HCT116 (cell line): Measurements from ENCODE around the gene SOBP. TPM values are rescaled to one million over a fixed set of nuclear protein-coding genes. Genes with fewer than 3 reads are reported as not detected.

Source experiments
- ATAC-seq: fragments of 200-7000 bp; cut with Tn5 transposase; 2 replicates; pipeline ENCODE4 v1.9.1; 2020; ENCODE audit warnings: mild to moderate bottlenecking, moderate library complexity
- BruUV-seq: library from RNA; stranded (reverse); fragments of 400-500 nt; replicated peaks from 2 replicates; lab custom pipeline; 2021; lab: Mats Ljungman, UMichigan
- CTCF ChIA-PET: fragments of 300-600 bp; sonication (Branson Sonifier 250); formaldehyde crosslinking; loops from one replicate; lab custom pipeline; 2021; ENCODE audit warnings: antibody characterized with exemption; lab: Charles Lee
- POLR2A ChIA-PET: fragments of 300-600, 350-600 bp; sonication (Branson Sonifier 250); formaldehyde crosslinking; loops from one replicate; lab custom pipeline; 2021; ENCODE audit warnings: antibody characterized with exemption; lab: Charles Lee
- RAD21 ChIA-PET, 2 experiments: fragments of 300-600 bp; sonication (Branson Sonifier 250); formaldehyde crosslinking; loops; one replicate each; lab custom pipeline; 2023; ENCODE audit warnings: low total read pairs in 2 of 2; ENCODE audit not compliant: uncharacterized antibody in 2 of 2, unreplicated experiment in 2 of 2, low non-redundant PET in 1 of 2; lab: Charles Lee
- DNase-seq: peaks from one replicate; pipeline ENCODE4 v3.0.0-alpha.2; 2010; ENCODE audit warnings: low read depth, low spot score
- H2AFZ ChIP-seq: fragments of 200-600 bp; shearing (Covaris generic), sonication (generic); 2 replicates; pipeline ENCODE4 v1.6.1; 2017; ENCODE audit warnings: low read depth, mixed run types, mixed read lengths, antibody characterized with exemption, low read length; ENCODE audit not compliant: poor library complexity, severe bottlenecking
- H3K27ac ChIP-seq: 2 replicates; pipeline ENCODE4 v1.5.1; 2012; ENCODE audit warnings: low read depth, low read length
- H3K27me3 ChIP-seq: fragments of 200-600 bp; sonication (generic); 2 replicates; pipeline ENCODE4 v1.6.1; 2016; ENCODE audit warnings: mixed run types, low read length, mixed read lengths; ENCODE audit not compliant: insufficient read depth
- H3K36me3 ChIP-seq, 2 experiments: fragments of 200-500 bp in 1 of 2; fragments of 200-600 bp in 1 of 2; sonication (Bioruptor generic) in 1 of 2; sonication (generic) in 1 of 2; 2 replicates each; pipeline versions ENCODE4 v1.5.1 to v1.6.1; 2014 to 2016; ENCODE audit warnings: low read length in 2 of 2, inconsistent platforms in 1 of 2, mixed read lengths in 1 of 2, mixed run types in 1 of 2; ENCODE audit not compliant: insufficient read depth in 2 of 2, control insufficient read depth in 1 of 2
- H3K4me1 ChIP-seq, 2 experiments: fragments of 200-600 bp in 1 of 2; sonication (generic) in 1 of 2; 2 replicates each; pipeline versions ENCODE4 v1.5.1 to v1.6.1; 2012 to 2017; ENCODE audit warnings: low read length in 2 of 2, inconsistent platforms in 1 of 2, mild to moderate bottlenecking in 1 of 2, mixed read lengths in 1 of 2, mixed run types in 1 of 2, moderate library complexity in 1 of 2; ENCODE audit not compliant: insufficient read depth in 2 of 2, control insufficient read depth in 1 of 2
- H3K4me2 ChIP-seq: fragments of 200-600 bp; sonication (generic); 2 replicates; pipeline ENCODE4 v1.6.1; 2017; ENCODE audit warnings: mixed run types, low read length, mixed read lengths
- H3K4me3 ChIP-seq, 2 experiments: fragments of 200-600 bp in 1 of 2; sonication (generic) in 1 of 2; replicated peaks in 1 of 2; 2 replicates each; pipeline ENCODE4 v1.5.1; 2011 to 2016; ENCODE audit warnings: low read length in 2 of 2, control low read depth in 1 of 2, low read depth in 1 of 2, mild to moderate bottlenecking in 1 of 2, mixed read lengths in 1 of 2, mixed run types in 1 of 2
- H3K79me2 ChIP-seq: fragments of 200-600 bp; sonication (generic); 2 replicates; pipeline ENCODE4 v1.6.1; 2017; ENCODE audit warnings: mild to moderate bottlenecking, mixed run types, low read length, moderate library complexity, mixed read lengths; ENCODE audit not compliant: insufficient read depth
- H3K9ac ChIP-seq: fragments of 200-600 bp; sonication (generic); 2 replicates; pipeline ENCODE4 v1.6.1; 2016; ENCODE audit warnings: low read length, mixed read lengths
- H3K9me2 ChIP-seq: fragments of 200-600 bp; sonication (generic), shearing (Covaris generic); 2 replicates; pipeline ENCODE4 v1.6.1; 2017; ENCODE audit warnings: mixed run types, mild to moderate bottlenecking, moderate library complexity; ENCODE audit not compliant: insufficient read depth
- H3K9me3 ChIP-seq, 2 experiments: fragments of 200-500 bp in 1 of 2; fragments of 200-600 bp in 1 of 2; sonication (Bioruptor generic) in 1 of 2; sonication (generic) in 1 of 2; 2 replicates each; pipeline ENCODE4 v1.6.1; 2014 to 2017; ENCODE audit warnings: low read length in 2 of 2, mixed read lengths in 2 of 2, inconsistent platforms in 1 of 2, low read depth in 1 of 2, mild to moderate bottlenecking in 1 of 2, mixed run types in 1 of 2, moderate library complexity in 1 of 2; ENCODE audit not compliant: control insufficient read depth in 1 of 2, insufficient read depth in 1 of 2
- H4K20me1 ChIP-seq: fragments of 200-600 bp; sonication (generic), shearing (Covaris generic); 2 replicates; pipeline ENCODE4 v1.6.1; 2017; ENCODE audit warnings: mixed run types, mild to moderate bottlenecking, moderate library complexity; ENCODE audit not compliant: insufficient read depth
- JUND ChIP-seq: IDR thresholded peaks from 2 replicates; pipeline ENCODE4 v1.6.1; 2012
- RAD21 ChIP-seq: IDR thresholded peaks from 2 replicates; pipeline ENCODE4 v1.6.1; 2012; ENCODE audit warnings: low read depth, mild to moderate bottlenecking
- SP1 ChIP-seq: IDR thresholded peaks from 2 replicates; pipeline ENCODE4 v1.6.1; 2012; ENCODE audit warnings: low read depth
- SRF ChIP-seq: IDR thresholded peaks from 2 replicates; pipeline ENCODE4 v1.6.1; 2012; ENCODE audit warnings: low read depth
- TCF7L2 ChIP-seq: IDR thresholded peaks from 2 replicates; pipeline ENCODE4 v1.7.0; 2011; ENCODE audit warnings: borderline replicate concordance, inconsistent platforms; ENCODE audit not compliant: insufficient read depth, insufficient read length; ENCODE audit errors: extremely low read depth
- ZFX ChIP-seq: fragments of 450-650 bp; IDR thresholded peaks from 2 replicates; pipeline ENCODE4 v1.6.1; 2017
- ZNF274 ChIP-seq: fragments of 200-500 bp; sonication (Bioruptor generic); IDR thresholded peaks from 2 replicates; pipeline ENCODE4 v1.6.1; 2014; ENCODE audit warnings: mild to moderate bottlenecking, low read depth, low read length, inconsistent platforms
- intact Hi-C: fragments of 100-400 bp; cut with micrococcal nuclease; formaldehyde crosslinking; loops from 2 replicates; pipeline ENCODE4 v1.10.0; 2022
- total RNA-seq: library from RNA; stranded (reverse); gene quantifications from one replicate; pipeline ENCODE4 v1.2.1, GENCODE V29; 2021; ENCODE audit not compliant: unreplicated experiment

The SOBP gene
- total RNA-seq, 1 experiment from 2014 or later: 2.6 TPM

- TF ChIP-seq JUND (no peak), RAD21 (no peak), SRF (no peak), ZFX (no peak)
Measured at GRCh38 chr6:107670792-107671199, 180.9 kb downstream of the SOBP start (continued).

DNA sequence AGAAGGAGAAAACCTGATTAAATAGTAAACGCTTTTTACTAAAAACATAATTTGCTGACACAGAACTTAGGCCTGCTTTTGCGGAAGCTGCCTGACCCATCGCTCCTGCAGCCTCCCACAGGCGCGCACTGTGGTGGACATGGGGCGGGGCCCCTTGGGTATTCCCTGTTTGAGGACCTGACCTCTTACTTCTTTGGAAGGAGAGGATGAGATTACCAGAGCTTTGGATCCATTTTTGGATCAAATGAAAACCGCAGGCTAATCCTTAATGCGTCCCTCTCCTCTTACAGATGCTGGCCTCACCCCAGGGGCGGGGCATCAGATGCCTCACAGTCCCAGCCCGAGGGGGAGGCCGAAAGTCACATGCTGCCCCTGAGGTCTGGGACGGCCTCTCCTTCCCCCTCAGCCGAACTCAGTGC lies 183.2 kb downstream of the SOBP start:
- no TSS peak for BruUV-seq
- Histone ChIP-seq H3K4me1 (peaks cover 0 to 10% of the 10 kb centered on the region in 2 experiments; a peak in 1 of 4 replicates), H3K4me3 (no peak overlapping the region), H2AFZ (no peak overlapping the region), H3K27ac (no peak overlapping the region), H3K9me3 (no peaks in the 10 kb centered on the region), H3K79me2 (no peaks in the 10 kb centered on the region), H3K9me2 (no peaks in the 10 kb centered on the region), H3K36me3 (no peaks in the 10 kb centered on the region), H3K9ac (no peak overlapping the region), H3K4me2 (no peak overlapping the region), H4K20me1 (no peaks in the 10 kb centered on the region), H3K27me3 (no peaks in the 10 kb centered on the region)
- intact Hi-C loops: no loop called here
- no peak for TF ChIP-seq SRF
- no peak for TF ChIP-seq SP1
- TF ChIP-seq JUND: no peak
- no peak for TF ChIP-seq TCF7L2
- no peak for TF ChIP-seq ZNF274
- ChIA-PET RAD21 (no interaction called here), POLR2A (no interaction called here), CTCF (interaction anchor here (1.3 to 2.0 kb wide), 3 partner anchors 494 to 542 kb away, joined by 3 to 5 read pairs (median 3); no protein-coding TSS in a partner anchor)
- ATAC-seq: no peak
- no peak for DNase-seq
